GM19025 (cell line): ENCODE results near the gene FAM193B.

Experiments used
- ATAC-seq: cut with Tn5 transposase; IDR thresholded peaks from one replicate; pipeline ENCODE4 v1.9.1; 2021; ENCODE audit warnings: mild to moderate bottlenecking, low read depth, moderate library complexity; ENCODE audit not compliant: unreplicated experiment

FAM193B gene

GRCh38 chr5:177503351-177504085, 50.8 kb downstream of the FAM193B start:
- no peak for ATAC-seq

GRCh38 chr5:177502886-177503285, 51.5 kb downstream of the FAM193B start:
- no peak for ATAC-seq

GRCh38 chr5:177501874-177502678, 52.3 kb downstream of the FAM193B start:
- no peak for ATAC-seq

GRCh38 chr5:177500685-177501522, 53.5 kb downstream of the FAM193B start:
- no peak for ATAC-seq

- ATAC-seq = no peak
These were observed 54.5 kb downstream of the FAM193B start for GRCh38 chr5:177499842-177500241.

- ATAC-seq = no peak
These were observed 56.2 kb downstream of the FAM193B start for GRCh38 chr5:177498013-177498787.

- ATAC-seq = peak; percentile 74
These were observed 56.9 kb downstream of the FAM193B start, which contains the start of gene PDLIM7 for GRCh38 chr5:177497292-177498012. PDLIM7 (minus strand) TSS chr5:177497604; CDS start chr5:177496512, 1,092 bp downstream.

- no peak for ATAC-seq
These were observed 57.6 kb downstream of the FAM193B start for GRCh38 chr5:177496727-177497291.

GRCh38 chr5:177496070-177496726, 58.2 kb downstream of the FAM193B start:
- no peak for ATAC-seq

- ATAC-seq = no peak
These were observed 58.9 kb downstream of the FAM193B start for GRCh38 chr5:177495243-177496060.

- ATAC-seq = no peak
These were observed 59.8 kb downstream of the FAM193B start for GRCh38 chr5:177494346-177495195.

GRCh38 chr5:177493795-177494345, 60.5 kb downstream of the FAM193B start:
- no peak for ATAC-seq

GRCh38 chr5:177492841-177493240, 61.5 kb downstream of the FAM193B start:
- no peak for ATAC-seq

GRCh38 chr5:177491983-177492746, 62.2 kb downstream of the FAM193B start:
- ATAC-seq = no peak

GRCh38 chr5:177491429-177491945, 62.9 kb downstream of the FAM193B start:
- ATAC-seq = no peak

GRCh38 chr5:177490992-177491391, 63.4 kb downstream of the FAM193B start:
- no peak for ATAC-seq
